Measurements from ENCODE around the gene FLVCR2. TPM values are rescaled to one million over a fixed set of nuclear protein-coding genes. Genes with fewer than 3 reads are reported as not detected.
A peak's percentile ranks its signal among the peaks of the same experiment; 100 is the strongest.

Gene FLVCR2
- total and polyA plus RNA-seq, 2 of the 13 experiments (the other 11 are each of a cell fraction or from before 2014, with no cell fraction given), result 9.9 to 10.5 TPM

- TF ChIP-seq HOMEZ (CRISPR knock-in tag; IDR thresholded peaks at IDR 0.05; ENCODE audit: low read depth) (peak; percentile 81; the same call in 1 of the 2 replicates), ZNF543 (CRISPR knock-in tag; IDR thresholded peaks at IDR 0.05) (no peak), ARNTL (CRISPR knock-in tag; IDR thresholded peaks at IDR 0.05) (peak; percentile 46; the same call in 1 of the 2 replicates), ZNF274 (CRISPR knock-in tag; IDR thresholded peaks at IDR 0.05) (no peak), HNRNPH1 (optimal IDR thresholded peaks at IDR 0.05; ENCODE audit: low read depth, low read length) (no peak), HOXA3 (CRISPR knock-in tag; IDR thresholded peaks at IDR 0.05) (no peak; the same call in 1 of the 2 replicates), GPBP1L1 (CRISPR knock-in tag; IDR thresholded peaks at IDR 0.05) (no peak), CBX1 (IDR thresholded peaks at IDR 0.05; ENCODE audit: low read depth) (peak; percentile 35), ZNF331 (CRISPR knock-in tag; IDR thresholded peaks at IDR 0.05) (no peak), RFX1 (IDR thresholded peaks at IDR 0.05) (no peak), ZNF530 (CRISPR knock-in tag; IDR thresholded peaks at IDR 0.05; ENCODE audit: low read depth) (no peak), MED1 (CRISPR knock-in tag; IDR thresholded peaks at IDR 0.05) (peak; percentile 38; the same call in 1 of the 2 replicates), ZNF557 (CRISPR knock-in tag; IDR thresholded peaks at IDR 0.05) (no peak), SETDB1 (CRISPR knock-in tag; IDR thresholded peaks at IDR 0.05; ENCODE audit: borderline replicate concordance) (no peak), MTF1 (CRISPR knock-in tag; IDR thresholded peaks at IDR 0.05) (no peak), HDAC2 (CRISPR knock-in tag; IDR thresholded peaks at IDR 0.05) (0 out of 2 replicates have a peak, but pooled peaks have one; percentile 21), ZFP90 (CRISPR knock-in tag; IDR thresholded peaks at IDR 0.05; ENCODE audit: borderline replicate concordance) (no peak), ZNF335 (CRISPR knock-in tag; IDR thresholded peaks at IDR 0.05) (no peak), ZNF841 (CRISPR knock-in tag; IDR thresholded peaks at IDR 0.05; ENCODE audit: borderline replicate concordance) (no peak), SNAI1 (CRISPR knock-in tag; IDR thresholded peaks at IDR 0.05; ENCODE audit: borderline replicate concordance) (no peak)
- TF ChIP-seq, protein P1, sequence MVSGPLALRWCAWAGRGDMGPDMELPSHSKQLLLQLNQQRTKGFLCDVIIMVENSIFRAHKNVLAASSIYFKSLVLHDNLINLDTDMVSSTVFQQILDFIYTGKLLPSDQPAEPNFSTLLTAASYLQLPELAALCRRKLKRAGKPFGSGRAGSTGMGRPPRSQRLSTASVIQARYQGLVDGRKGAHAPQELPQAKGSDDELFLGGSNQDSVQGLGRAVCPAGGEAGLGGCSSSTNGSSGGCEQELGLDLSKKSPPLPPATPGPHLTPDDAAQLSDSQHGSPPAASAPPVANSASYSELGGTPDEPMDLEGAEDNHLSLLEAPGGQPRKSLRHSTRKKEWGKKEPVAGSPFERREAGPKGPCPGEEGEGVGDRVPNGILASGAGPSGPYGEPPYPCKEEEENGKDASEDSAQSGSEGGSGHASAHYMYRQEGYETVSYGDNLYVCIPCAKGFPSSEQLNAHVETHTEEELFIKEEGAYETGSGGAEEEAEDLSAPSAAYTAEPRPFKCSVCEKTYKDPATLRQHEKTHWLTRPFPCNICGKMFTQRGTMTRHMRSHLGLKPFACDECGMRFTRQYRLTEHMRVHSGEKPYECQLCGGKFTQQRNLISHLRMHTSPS (CRISPR knock-in tag; IDR thresholded peaks at IDR 0.05; ENCODE audit: low read depth), result no peak
- TF ChIP-seq, protein P2, sequence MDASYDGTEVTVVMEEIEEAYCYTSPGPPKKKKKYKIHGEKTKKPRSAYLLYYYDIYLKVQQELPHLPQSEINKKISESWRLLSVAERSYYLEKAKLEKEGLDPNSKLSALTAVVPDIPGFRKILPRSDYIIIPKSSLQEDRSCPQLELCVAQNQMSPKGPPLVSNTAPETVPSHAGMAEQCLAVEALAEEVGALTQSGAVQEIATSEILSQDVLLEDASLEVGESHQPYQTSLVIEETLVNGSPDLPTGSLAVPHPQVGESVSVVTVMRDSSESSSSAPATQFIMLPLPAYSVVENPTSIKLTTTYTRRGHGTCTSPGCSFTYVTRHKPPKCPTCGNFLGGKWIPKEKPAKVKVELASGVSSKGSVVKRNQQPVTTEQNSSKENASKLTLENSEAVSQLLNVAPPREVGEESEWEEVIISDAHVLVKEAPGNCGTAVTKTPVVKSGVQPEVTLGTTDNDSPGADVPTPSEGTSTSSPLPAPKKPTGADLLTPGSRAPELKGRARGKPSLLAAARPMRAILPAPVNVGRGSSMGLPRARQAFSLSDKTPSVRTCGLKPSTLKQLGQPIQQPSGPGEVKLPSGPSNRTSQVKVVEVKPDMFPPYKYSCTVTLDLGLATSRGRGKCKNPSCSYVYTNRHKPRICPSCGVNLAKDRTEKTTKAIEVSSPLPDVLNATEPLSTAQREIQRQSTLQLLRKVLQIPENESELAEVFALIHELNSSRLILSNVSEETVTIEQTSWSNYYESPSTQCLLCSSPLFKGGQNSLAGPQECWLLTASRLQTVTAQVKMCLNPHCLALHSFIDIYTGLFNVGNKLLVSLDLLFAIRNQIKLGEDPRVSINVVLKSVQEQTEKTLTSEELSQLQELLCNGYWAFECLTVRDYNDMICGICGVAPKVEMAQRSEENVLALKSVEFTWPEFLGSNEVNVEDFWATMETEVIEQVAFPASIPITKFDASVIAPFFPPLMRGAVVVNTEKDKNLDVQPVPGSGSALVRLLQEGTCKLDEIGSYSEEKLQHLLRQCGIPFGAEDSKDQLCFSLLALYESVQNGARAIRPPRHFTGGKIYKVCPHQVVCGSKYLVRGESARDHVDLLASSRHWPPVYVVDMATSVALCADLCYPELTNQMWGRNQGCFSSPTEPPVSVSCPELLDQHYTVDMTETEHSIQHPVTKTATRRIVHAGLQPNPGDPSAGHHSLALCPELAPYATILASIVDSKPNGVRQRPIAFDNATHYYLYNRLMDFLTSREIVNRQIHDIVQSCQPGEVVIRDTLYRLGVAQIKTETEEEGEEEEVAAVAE (CRISPR knock-in tag; IDR thresholded peaks at IDR 0.05; ENCODE audit: borderline replicate concordance), result no peak
- TF ChIP-seq, protein P3, sequence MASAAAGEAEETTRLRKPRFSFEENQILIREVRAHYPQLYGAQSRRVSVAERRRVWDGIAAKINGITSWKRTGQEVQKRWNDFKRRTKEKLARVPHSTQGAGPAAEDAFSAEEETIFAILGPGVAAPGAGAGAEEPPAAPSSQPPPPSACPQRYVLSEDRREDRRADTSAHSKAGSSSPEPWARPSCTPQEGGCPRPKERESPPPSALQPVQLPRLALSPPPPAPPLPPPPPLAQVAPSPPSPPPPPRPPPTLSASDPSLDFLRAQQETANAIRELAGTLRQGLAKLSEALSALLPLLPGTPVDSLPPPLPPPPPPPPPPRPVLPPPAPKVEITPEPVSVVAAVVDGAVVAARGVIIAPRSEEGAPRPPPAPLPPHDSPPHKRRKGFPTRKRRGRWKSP (CRISPR knock-in tag; IDR thresholded peaks at IDR 0.05), result no peak
Observed at GRCh38 chr14:75627406-75627805, 49.0 kb downstream of the FLVCR2 start (continued).

All from HepG2 (cell line).